Activated gamma-delta T cell (primary cell): Measurements from ENCODE around the gene SLC9A9.
"Not testable (repeated sequence)": the region's sequence is repeated elsewhere in the genome, so short reads cannot be mapped to it uniquely, and the experiment has no call there.

ENCODE experiments used
- DNase-seq: peaks from one replicate; lab custom pipeline; 2025; lab: John Stamatoyannopoulos, UW

Gene SLC9A9

GRCh38 chr3:143551761-143552160 is 296.5 kb downstream of the SLC9A9 start:
- no peak for DNase-seq

- no peak for DNase-seq
These were observed 299.3 kb downstream of the SLC9A9 start for GRCh38 chr3:143548861-143549497.

- no peak for DNase-seq
These were observed 299.9 kb downstream of the SLC9A9 start for GRCh38 chr3:143548393-143548792.

GRCh38 chr3:143538577-143538981 is 309.7 kb downstream of the SLC9A9 start:
- no peak for DNase-seq

GRCh38 chr3:143538061-143538460 is 310.2 kb downstream of the SLC9A9 start:
- DNase-seq, result no peak

GRCh38 chr3:143536817-143537535 is 311.3 kb downstream of the SLC9A9 start:
- DNase-seq, result no peak

GRCh38 chr3:143535994-143536784 is 312.1 kb downstream of the SLC9A9 start:
- no peak for DNase-seq

GRCh38 chr3:143533391-143533790 is 314.9 kb downstream of the SLC9A9 start:
- DNase-seq, result no peak

- DNase-seq, result no peak
These were observed 316.2 kb downstream of the SLC9A9 start for GRCh38 chr3:143532091-143532490.

- DNase-seq, result no peak
These were observed 317.2 kb downstream of the SLC9A9 start for GRCh38 chr3:143531101-143531500.

- no peak for DNase-seq
These were observed 318.5 kb downstream of the SLC9A9 start for GRCh38 chr3:143529798-143530197.

GRCh38 chr3:143529018-143529478 is 319.2 kb downstream of the SLC9A9 start:
- no peak for DNase-seq

GRCh38 chr3:143526011-143526545 is 322.2 kb downstream of the SLC9A9 start:
- no peak for DNase-seq

GRCh38 chr3:143525408-143525807 is 322.9 kb downstream of the SLC9A9 start:
- no peak for DNase-seq

GRCh38 chr3:143521803-143522202 is 326.5 kb downstream of the SLC9A9 start:
- DNase-seq, result no peak

- not testable (repeated sequence) for DNase-seq
These were observed 331.1 kb downstream of the SLC9A9 start for GRCh38 chr3:143517131-143517530.

- DNase-seq, result no peak
These were observed 333.4 kb downstream of the SLC9A9 start for GRCh38 chr3:143514874-143515273.

- no peak for DNase-seq
These were observed 334.2 kb downstream of the SLC9A9 start for GRCh38 chr3:143514109-143514508.

GRCh38 chr3:143511174-143511879 is 336.9 kb downstream of the SLC9A9 start:
- DNase-seq, result no peak

GRCh38 chr3:143510601-143511000 is 337.7 kb downstream of the SLC9A9 start:
- no peak for DNase-seq

GRCh38 chr3:143507735-143508580 is 340.3 kb downstream of the SLC9A9 start:
- DNase-seq, result no peak
